ENCODE measurements around the gene TXNRD3. TPM values are rescaled to one million over a fixed set of nuclear protein-coding genes. Genes with fewer than 3 reads are reported as not detected.

TXNRD3 gene
- total RNA-seq, 1 experiment from 2014 or later = 12.9 TPM

DNA sequence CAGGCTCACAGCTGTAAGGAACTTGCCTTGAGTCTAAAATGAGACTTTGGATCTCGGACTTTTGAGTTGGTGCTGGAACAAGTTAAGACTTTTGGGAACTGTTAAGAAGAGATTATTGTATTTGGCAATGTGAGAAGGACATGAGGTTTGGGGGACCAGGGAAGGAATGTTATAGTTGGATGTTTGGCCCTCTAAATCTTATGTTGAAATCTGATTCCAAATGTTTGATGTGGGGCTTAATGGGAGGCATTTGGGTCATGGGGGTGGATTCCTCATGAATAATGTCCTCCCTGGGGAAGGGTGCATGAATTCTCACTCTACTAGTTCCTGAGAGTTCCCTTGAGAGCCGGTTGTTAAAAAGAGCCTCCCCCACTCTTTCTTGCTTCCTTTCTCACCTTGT is 30.6 kb upstream of the TXNRD3 start:
- ChIA-PET CTCF (interaction anchor here (0.6 kb wide), 1 partner anchor 46 kb away, joined by 3 read pairs; no protein-coding TSS in a partner anchor), POLR2A (no interaction called here)
- H3K27me3 Mint-ChIP-seq (ENCODE audit: insufficient read depth, unreplicated experiment) = no peaks in the 10 kb centered on the region
- H3K4me3 Mint-ChIP-seq (ENCODE audit: unreplicated experiment) = no peak overlapping the region
- no peaks in the 10 kb centered on the region for H3K4me1 Mint-ChIP-seq (ENCODE audit: insufficient read depth, unreplicated experiment)
- no peak overlapping the region for H3K27ac Mint-ChIP-seq (ENCODE audit: low read depth, unreplicated experiment)
- intact Hi-C loops (cut with micrococcal nuclease) = no loop called here
- no TSS peak for BruUV-seq (replicated peaks)
- H3K9me3 Mint-ChIP-seq (ENCODE audit: unreplicated experiment) = no peaks in the 10 kb centered on the region
- DNase-seq (ENCODE audit: unreplicated experiment) = no peak
- TF ChIP-seq, protein P1, sequence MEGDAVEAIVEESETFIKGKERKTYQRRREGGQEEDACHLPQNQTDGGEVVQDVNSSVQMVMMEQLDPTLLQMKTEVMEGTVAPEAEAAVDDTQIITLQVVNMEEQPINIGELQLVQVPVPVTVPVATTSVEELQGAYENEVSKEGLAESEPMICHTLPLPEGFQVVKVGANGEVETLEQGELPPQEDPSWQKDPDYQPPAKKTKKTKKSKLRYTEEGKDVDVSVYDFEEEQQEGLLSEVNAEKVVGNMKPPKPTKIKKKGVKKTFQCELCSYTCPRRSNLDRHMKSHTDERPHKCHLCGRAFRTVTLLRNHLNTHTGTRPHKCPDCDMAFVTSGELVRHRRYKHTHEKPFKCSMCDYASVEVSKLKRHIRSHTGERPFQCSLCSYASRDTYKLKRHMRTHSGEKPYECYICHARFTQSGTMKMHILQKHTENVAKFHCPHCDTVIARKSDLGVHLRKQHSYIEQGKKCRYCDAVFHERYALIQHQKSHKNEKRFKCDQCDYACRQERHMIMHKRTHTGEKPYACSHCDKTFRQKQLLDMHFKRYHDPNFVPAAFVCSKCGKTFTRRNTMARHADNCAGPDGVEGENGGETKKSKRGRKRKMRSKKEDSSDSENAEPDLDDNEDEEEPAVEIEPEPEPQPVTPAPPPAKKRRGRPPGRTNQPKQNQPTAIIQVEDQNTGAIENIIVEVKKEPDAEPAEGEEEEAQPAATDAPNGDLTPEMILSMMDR (IDR thresholded peaks at IDR 0.05; ENCODE audit: unreplicated experiment) = no peak
- no peaks in the 10 kb centered on the region for H3K36me3 Mint-ChIP-seq (ENCODE audit: insufficient read depth, unreplicated experiment)

DNA sequence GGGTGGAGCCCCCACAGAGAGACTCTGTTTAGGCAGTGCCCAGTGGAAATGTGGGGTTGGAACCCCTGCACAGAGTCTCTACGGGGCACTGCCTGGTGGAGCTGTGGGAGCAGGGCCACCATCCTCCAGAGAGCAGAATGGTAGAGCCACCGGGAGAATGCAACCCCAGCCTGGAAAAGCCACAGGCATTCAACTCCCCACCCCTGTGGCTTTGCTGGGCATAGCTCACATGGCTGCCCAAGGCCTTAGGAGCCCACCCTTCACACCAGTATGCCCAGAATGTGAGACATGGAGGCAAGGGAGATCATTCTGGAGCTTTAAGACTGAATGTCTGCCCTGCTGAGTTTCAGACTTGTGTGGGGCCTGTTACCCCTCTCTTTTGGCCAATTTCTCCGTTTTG is 30.1 kb upstream of the TXNRD3 start:
- no peaks in the 10 kb centered on the region for H3K4me1 Mint-ChIP-seq (ENCODE audit: insufficient read depth, unreplicated experiment)
- ChIA-PET CTCF (interaction anchor here (0.6 kb wide), 2 partner anchors 46 to 534 kb away, joined by 3 read pairs; no protein-coding TSS in a partner anchor), POLR2A (no interaction called here)
- H3K27ac Mint-ChIP-seq (ENCODE audit: low read depth, unreplicated experiment) = no peak overlapping the region
- no peaks in the 10 kb centered on the region for H3K27me3 Mint-ChIP-seq (ENCODE audit: insufficient read depth, unreplicated experiment)
- no TSS peak for BruUV-seq (replicated peaks)
- DNase-seq (ENCODE audit: unreplicated experiment) = no peak
- no peak overlapping the region for H3K4me3 Mint-ChIP-seq (ENCODE audit: unreplicated experiment)
- TF ChIP-seq, protein P1 (IDR thresholded peaks at IDR 0.05; ENCODE audit: unreplicated experiment) = no peak
- H3K9me3 Mint-ChIP-seq (ENCODE audit: unreplicated experiment) = no peaks in the 10 kb centered on the region
- intact Hi-C loops (cut with micrococcal nuclease) = no loop called here
- no peaks in the 10 kb centered on the region for H3K36me3 Mint-ChIP-seq (ENCODE audit: insufficient read depth, unreplicated experiment)

DNA sequence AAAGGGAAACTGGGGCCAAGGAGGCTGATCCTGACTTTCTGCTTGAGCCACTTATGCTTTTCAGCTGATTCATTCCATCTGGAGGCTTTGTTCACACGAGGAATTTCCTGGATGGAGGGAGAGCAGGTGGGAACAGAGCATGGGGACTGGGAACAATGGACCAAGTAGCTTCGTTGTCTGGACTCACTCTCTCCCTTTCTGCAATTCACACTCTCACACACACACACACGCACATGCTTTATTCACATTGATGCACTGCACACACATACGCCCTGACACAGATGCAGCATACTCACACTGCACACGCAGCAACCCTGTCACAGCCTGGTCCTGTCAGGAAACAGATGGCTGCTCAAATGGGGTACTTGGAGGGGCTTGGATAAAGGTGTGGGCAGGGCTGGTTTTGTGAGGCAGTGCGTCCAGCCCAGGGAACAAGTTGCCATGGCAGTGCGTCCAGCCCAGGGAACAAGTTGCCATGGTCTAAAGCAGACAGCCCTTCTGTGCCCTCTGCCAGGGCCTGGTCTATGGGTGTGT is 29.4 kb upstream of the TXNRD3 start:
- H3K27me3 Mint-ChIP-seq (ENCODE audit: insufficient read depth, unreplicated experiment) = no peaks in the 10 kb centered on the region

DNA sequence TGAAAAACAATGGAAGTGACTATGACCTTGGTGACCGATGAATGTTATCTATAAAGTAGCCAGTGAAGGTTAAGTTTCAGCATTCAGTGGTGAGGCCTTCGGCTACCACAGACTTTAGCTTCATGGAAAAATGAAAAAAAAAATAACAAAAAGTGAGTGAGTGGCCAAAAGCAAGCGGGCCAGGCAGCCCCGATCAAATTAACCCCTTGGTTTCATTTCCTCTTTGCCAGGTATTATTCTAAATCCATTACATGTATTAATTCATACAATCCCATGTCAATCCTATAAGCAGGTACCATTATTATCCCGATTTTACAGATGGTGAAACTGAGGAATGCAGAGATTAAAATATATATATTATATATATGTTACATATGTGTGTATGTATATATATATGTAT is 28.1 kb upstream of the TXNRD3 start:
- BruUV-seq (replicated peaks) = no TSS peak

More for the DNA sequence above, 29.4 kb upstream of the TXNRD3 start:
- Mint-ChIP-seq H3K4me3 (ENCODE audit: unreplicated experiment) (no peak overlapping the region), H3K36me3 (ENCODE audit: insufficient read depth, unreplicated experiment) (no peaks in the 10 kb centered on the region), H3K9me3 (ENCODE audit: unreplicated experiment) (no peaks in the 10 kb centered on the region), H3K27ac (ENCODE audit: low read depth, unreplicated experiment) (no peak overlapping the region), H3K4me1 (ENCODE audit: insufficient read depth, unreplicated experiment) (no peaks in the 10 kb centered on the region)
- BruUV-seq (replicated peaks) = no TSS peak
- POLR2A ChIA-PET = interaction anchor here (0.5 to 0.6 kb wide), 2 partner anchors 20 to 786 kb away, joined by 3 read pairs; no protein-coding TSS in a partner anchor
- intact Hi-C loops (cut with micrococcal nuclease) = no loop called here
- DNase-seq (ENCODE audit: unreplicated experiment) = no peak
- TF ChIP-seq, protein P1 (IDR thresholded peaks at IDR 0.05; ENCODE audit: unreplicated experiment) = no peak
- CTCF ChIA-PET = interaction anchor here (0.6 to 1.6 kb wide), 7 partner anchors 21 to 883 kb away, joined by 3 to 7 read pairs (median 4); no protein-coding TSS in a partner anchor

More for the DNA sequence above, 28.1 kb upstream of the TXNRD3 start:
- intact Hi-C loops (cut with micrococcal nuclease) = no loop called here
- POLR2A ChIA-PET = interaction anchor here (0.8 to 0.9 kb wide), 2 partner anchors 18 to 20 kb away, joined by 3 to 5 read pairs; no protein-coding TSS in a partner anchor
- H3K27me3 Mint-ChIP-seq (ENCODE audit: insufficient read depth, unreplicated experiment) = no peaks in the 10 kb centered on the region
- TF ChIP-seq, protein P1 (IDR thresholded peaks at IDR 0.05; ENCODE audit: unreplicated experiment) = no peak
- no peaks in the 10 kb centered on the region for H3K4me1 Mint-ChIP-seq (ENCODE audit: insufficient read depth, unreplicated experiment)
- CTCF ChIA-PET = interaction anchor here (0.5 to 1.6 kb wide), 7 partner anchors 23 to 862 kb away, joined by 3 to 7 read pairs (median 3); no protein-coding TSS in a partner anchor
- H3K36me3 Mint-ChIP-seq (ENCODE audit: insufficient read depth, unreplicated experiment) = no peaks in the 10 kb centered on the region
- H3K4me3 Mint-ChIP-seq (ENCODE audit: unreplicated experiment) = no peak overlapping the region
- no peak overlapping the region for H3K27ac Mint-ChIP-seq (ENCODE audit: low read depth, unreplicated experiment)
- no peak for DNase-seq (ENCODE audit: unreplicated experiment)
- no peaks in the 10 kb centered on the region for H3K9me3 Mint-ChIP-seq (ENCODE audit: unreplicated experiment)
